ENCODE measurements around the gene ELAPOR1. TPM values are rescaled to one million over a fixed set of nuclear protein-coding genes. Genes with fewer than 3 reads are reported as not detected.

The ELAPOR1 gene
- total and polyA plus RNA-seq, 9 of the 15 experiments (the other 6 are each of a cell fraction or from before 2014, with no cell fraction given) = 0.07 to 1.2 (median 0.18) TPM

GRCh38 chr1:109112652-109113285 lies 1.1 kb upstream of the ELAPOR1 start (continued):
- no peak for TF ChIP-seq CCNT2 (IDR thresholded peaks at IDR 0.05; ENCODE audit: borderline replicate concordance, extremely low read depth, insufficient read length, low read depth, low read length)
- TF ChIP-seq CEBPG (CRISPR knock-in tag; IDR thresholded peaks at IDR 0.05) = no peak
- no peak for TF ChIP-seq CEBPG (tag; conservative IDR thresholded peaks at IDR 0.05 in 1 of 2, IDR thresholded peaks at IDR 0.05 in 1 of 2)
- TF ChIP-seq RB1 (IDR thresholded peaks at IDR 0.05; ENCODE audit: low read depth) = peak; percentile 88
- peak; percentile 78 to 88 for TF ChIP-seq RAD21 (CRISPR knock-in tag; conservative IDR thresholded peaks at IDR 0.05 in 1 of 2, IDR thresholded peaks at IDR 0.05 in 1 of 2)
- TF ChIP-seq ZNF512 (tag; IDR thresholded peaks at IDR 0.05) = no peak
- no peak for TF ChIP-seq MYBL2 (IDR thresholded peaks at IDR 0.05; ENCODE audit: low read depth)
- TF ChIP-seq MYBL2 (CRISPR knock-in tag; IDR thresholded peaks at IDR 0.05; ENCODE audit: borderline replicate concordance) = no peak
- TF ChIP-seq SRF (CRISPR knock-in tag; IDR thresholded peaks at IDR 0.05) = peak in 1 of 2 experiments; percentile 38; a peak in 1 of 4 replicates
- no peak for TF ChIP-seq IRF2 (CRISPR knock-in tag; IDR thresholded peaks at IDR 0.05)
- peak; percentile 62; the same call in 1 of the 2 replicates for TF ChIP-seq ZBTB7A (IDR thresholded peaks at IDR 0.05; ENCODE audit: borderline replicate concordance, control insufficient read depth, low read depth, low read length)
- TF ChIP-seq KLF16 (IDR thresholded peaks at IDR 0.05) = peak; percentile 62; the same call in 1 of the 2 replicates
- no peak for TF ChIP-seq CREBBP (IDR thresholded peaks at IDR 0.05; ENCODE audit: low read depth, low read length)
- TF ChIP-seq ZNF764 (CRISPR knock-in tag; IDR thresholded peaks at IDR 0.05; ENCODE audit: low read depth) = no peak
- TF ChIP-seq ETS1 (conservative IDR thresholded peaks at IDR 0.05; ENCODE audit: control insufficient read depth, low read depth, low read length) = 0 out of 2 replicates have a peak, but pooled peaks have one; percentile 52
- peak; percentile 53; the same call in 1 of the 2 replicates for TF ChIP-seq JUN (IDR thresholded peaks at IDR 0.05; ENCODE audit: borderline replicate concordance, low read depth, low read length)
- TF ChIP-seq JUN (CRISPR knock-in tag; IDR thresholded peaks at IDR 0.05; ENCODE audit: borderline replicate concordance) = 0 out of 2 replicates have a peak, but pooled peaks have one; percentile 12
- TF ChIP-seq SREBF1 (IDR thresholded peaks at IDR 0.05; ENCODE audit: borderline replicate concordance, low read depth, low read length) = peak; percentile 23; the same call in 1 of the 2 replicates
- 0 out of 2 replicates have a peak, but pooled peaks have one; percentile 3 for TF ChIP-seq MBD1 (CRISPR knock-in tag; IDR thresholded peaks at IDR 0.05)
- no peak for TF ChIP-seq ZNF431 (CRISPR knock-in tag; IDR thresholded peaks at IDR 0.05)
- TF ChIP-seq ZNF347 (CRISPR knock-in tag; IDR thresholded peaks at IDR 0.05; ENCODE audit: low read depth) = no peak
- peak; percentile 45; the same call in 1 of the 2 replicates for TF ChIP-seq ETV5 (CRISPR knock-in tag; IDR thresholded peaks at IDR 0.05; ENCODE audit: low read depth)
- no peak for TF ChIP-seq BACH1 (tag; IDR thresholded peaks at IDR 0.05)

Data from K562 (cell line).